Neural crest cell (in vitro differentiated cells): Measurements from ENCODE around the gene PLCH1. TPM values are rescaled to one million over a fixed set of nuclear protein-coding genes. Genes with fewer than 3 reads are reported as not detected.

Source experiments
- DNase-seq: peaks from one replicate; pipeline ENCODE4 v3.0.0; 2021; ENCODE audit warnings: low read depth, mixed read lengths, low spot score
- H3K27ac Mint-ChIP-seq: one replicate; pipeline ENCODE4 v1.8.0; 2021; ENCODE audit warnings: mild to moderate bottlenecking, mixed read lengths; ENCODE audit not compliant: unreplicated experiment
- H3K27me3 Mint-ChIP-seq: 2 replicates; pipeline ENCODE4 v1.8.0; 2021; ENCODE audit warnings: low read depth, mild to moderate bottlenecking, mixed read lengths
- H3K36me3 Mint-ChIP-seq: 2 replicates; pipeline ENCODE4 v1.8.0; 2021; ENCODE audit warnings: low read depth, mild to moderate bottlenecking, mixed read lengths
- H3K4me1 Mint-ChIP-seq: 2 replicates; pipeline ENCODE4 v1.8.0; 2021; ENCODE audit warnings: mixed read lengths
- H3K4me3 Mint-ChIP-seq: one replicate; pipeline ENCODE4 v1.8.0; 2021; ENCODE audit warnings: mild to moderate bottlenecking, mixed read lengths
- H3K9me3 Mint-ChIP-seq: 2 replicates; pipeline ENCODE4 v1.8.0; 2021; ENCODE audit warnings: mixed read lengths
- CTCF ChIP-seq: fragments of 200-600 bp; sonication (generic); conservative IDR thresholded peaks from 2 replicates; pipeline ENCODE4 v1.5.0; 2021; ENCODE audit warnings: antibody characterized with exemption, mild to moderate bottlenecking
- total RNA-seq: library from RNA; stranded (reverse); gene quantifications from 2 replicates; pipeline ENCODE4 v1.2.1, GENCODE V29; 2021

The PLCH1 gene
- total RNA-seq, 1 donor from 2014 or later = 22.4 TPM

- H3K4me3 Mint-ChIP-seq = no peak overlapping the region
- no peak for DNase-seq
- no peak overlapping the region for H3K27ac Mint-ChIP-seq
- no peak for TF ChIP-seq CTCF
- peaks cover 9% of the 10 kb centered on the region for H3K36me3 Mint-ChIP-seq
- H3K9me3 Mint-ChIP-seq = no peaks in the 10 kb centered on the region
- no peaks in the 10 kb centered on the region for H3K4me1 Mint-ChIP-seq
- no peaks in the 10 kb centered on the region for H3K27me3 Mint-ChIP-seq
Observed at GRCh38 chr3:155554777-155555451, 190.0 kb downstream of the PLCH1 start.

GRCh38 chr3:155553780-155554179 lies 191.1 kb downstream of the PLCH1 start:
- no peak overlapping the region for H3K27ac Mint-ChIP-seq
- H3K4me3 Mint-ChIP-seq = no peak overlapping the region
- no peaks in the 10 kb centered on the region for H3K9me3 Mint-ChIP-seq
- DNase-seq = no peak
- H3K4me1 Mint-ChIP-seq = peaks cover 9% of the 10 kb centered on the region
- H3K36me3 Mint-ChIP-seq = peaks cover 15% of the 10 kb centered on the region
- no peaks in the 10 kb centered on the region for H3K27me3 Mint-ChIP-seq
- no peak for TF ChIP-seq CTCF

- H3K27me3 Mint-ChIP-seq = no peaks in the 10 kb centered on the region
- no peak overlapping the region for H3K27ac Mint-ChIP-seq
- no peak overlapping the region for H3K4me3 Mint-ChIP-seq
- H3K4me1 Mint-ChIP-seq = peaks cover 9% of the 10 kb centered on the region
- TF ChIP-seq CTCF = no peak
- no peak for DNase-seq
- no peaks in the 10 kb centered on the region for H3K9me3 Mint-ChIP-seq
- H3K36me3 Mint-ChIP-seq = peaks cover 19% of the 10 kb centered on the region
Observed at GRCh38 chr3:155553326-155553725, 191.5 kb downstream of the PLCH1 start.

GRCh38 chr3:155550391-155550790 lies 194.5 kb downstream of the PLCH1 start:
- DNase-seq = no peak
- Mint-ChIP-seq H3K27me3 (no peaks in the 10 kb centered on the region), H3K9me3 (no peaks in the 10 kb centered on the region), H3K4me1 (peaks cover 9% of the 10 kb centered on the region), H3K27ac (no peak overlapping the region), H3K36me3 (peaks cover 26% of the 10 kb centered on the region), H3K4me3 (no peak overlapping the region)
- TF ChIP-seq CTCF = no peak

- Mint-ChIP-seq H3K4me3 (no peak overlapping the region), H3K36me3 (peaks cover 25% of the 10 kb centered on the region), H3K4me1 (peaks cover 9% of the 10 kb centered on the region), H3K27me3 (no peaks in the 10 kb centered on the region), H3K27ac (no peak overlapping the region), H3K9me3 (no peaks in the 10 kb centered on the region)
- no peak for DNase-seq
- no peak for TF ChIP-seq CTCF
Observed at GRCh38 chr3:155549087-155549486, 195.8 kb downstream of the PLCH1 start.
